NCI-H2227 (cell line): Measurements from ENCODE around the gene NTNG1.

Source experiments
- DNase-seq: peaks from one replicate; lab custom pipeline; 2025; ENCODE audit not compliant: unreplicated experiment; lab: John Stamatoyannopoulos, UW

The NTNG1 gene

DNA sequence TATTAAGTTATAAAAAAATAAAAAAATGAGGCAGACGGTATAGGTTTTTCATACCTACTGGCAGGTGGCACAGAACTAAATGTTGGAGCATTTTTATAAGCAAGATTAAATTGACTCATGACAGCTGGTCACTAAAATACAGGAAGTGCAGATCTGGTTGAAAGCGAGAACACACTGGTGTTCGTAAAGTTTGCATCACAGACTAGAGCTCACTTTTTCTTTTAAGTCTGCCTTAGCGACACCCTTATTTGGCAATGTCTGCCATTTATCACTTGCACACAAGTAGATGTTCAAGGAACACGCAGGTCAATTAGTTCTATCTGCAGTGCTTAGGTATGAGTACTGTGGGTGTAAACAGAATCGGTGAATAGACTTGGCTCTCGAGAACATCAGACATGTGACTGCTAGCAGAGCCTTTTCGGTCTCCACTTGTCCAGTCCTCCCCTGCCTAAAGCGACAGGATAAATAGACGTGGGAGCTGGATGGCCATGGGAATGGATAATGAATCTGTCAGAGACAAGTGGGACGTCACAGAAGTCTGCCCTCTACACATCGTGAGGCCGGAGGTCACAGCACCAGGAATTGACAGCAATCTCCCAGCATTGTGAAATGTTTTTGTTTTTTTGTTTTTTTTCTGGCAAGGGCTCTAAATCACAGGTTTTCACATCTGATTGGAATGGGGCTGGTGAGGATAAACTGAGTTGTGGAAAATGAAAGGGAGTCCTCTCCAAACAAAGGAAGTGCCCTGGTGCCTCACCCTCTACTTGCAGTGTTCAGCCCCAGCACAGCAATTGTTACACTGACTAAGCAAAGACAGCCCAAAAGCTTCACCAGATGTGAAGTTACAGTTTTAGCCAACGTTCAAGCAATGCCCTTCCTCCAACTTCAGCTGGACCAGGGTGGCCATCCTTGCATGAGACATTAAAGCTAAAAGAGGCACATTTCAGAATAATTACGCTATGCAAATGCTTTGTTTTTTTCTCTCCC is 248.9 kb downstream of the NTNG1 start:
- peak; percentile 23 for DNase-seq

- DNase-seq, result no peak
Measured at GRCh38 chr1:107394301-107394700, 253.5 kb downstream of the NTNG1 start.

DNA sequence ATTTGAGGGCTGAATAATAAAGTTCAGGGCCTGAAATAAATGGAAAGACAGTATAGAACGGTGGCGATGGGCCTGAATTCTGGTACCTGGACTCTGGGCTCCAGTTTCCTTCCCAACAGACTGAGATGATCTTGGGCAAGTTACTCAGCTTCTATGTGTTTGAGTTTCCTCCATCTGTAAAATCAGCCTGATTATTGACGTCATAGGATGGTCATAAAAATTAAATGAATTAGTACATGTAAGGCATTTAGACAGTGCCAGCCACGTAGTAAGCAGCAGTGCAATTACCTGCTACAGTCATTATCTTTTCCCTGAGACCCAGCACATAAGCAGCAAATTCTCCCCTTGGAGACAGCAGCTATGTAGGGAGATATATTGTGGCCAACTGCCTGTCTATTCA is 260.9 kb downstream of the NTNG1 start:
- DNase-seq, result no peak

DNA sequence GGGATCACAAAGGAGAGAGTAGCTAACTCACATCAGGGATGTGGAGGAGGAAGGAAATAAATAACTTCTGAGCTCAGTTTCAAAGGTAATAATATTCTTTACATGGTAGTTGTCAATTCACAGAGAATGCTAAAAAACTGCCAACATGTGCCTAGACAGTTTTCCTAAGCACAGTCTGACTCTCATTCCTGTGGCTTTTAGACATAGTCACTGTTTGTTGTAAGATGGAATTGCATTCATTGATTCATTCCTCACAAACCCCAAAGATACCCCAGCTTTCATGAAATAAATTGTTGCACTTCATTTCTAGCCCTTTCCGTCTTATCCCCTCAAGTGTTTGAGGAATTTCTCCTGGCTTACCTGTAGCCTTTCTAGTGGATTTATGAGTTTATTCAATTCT is 263.9 kb downstream of the NTNG1 start:
- DNase-seq, result no peak

DNA sequence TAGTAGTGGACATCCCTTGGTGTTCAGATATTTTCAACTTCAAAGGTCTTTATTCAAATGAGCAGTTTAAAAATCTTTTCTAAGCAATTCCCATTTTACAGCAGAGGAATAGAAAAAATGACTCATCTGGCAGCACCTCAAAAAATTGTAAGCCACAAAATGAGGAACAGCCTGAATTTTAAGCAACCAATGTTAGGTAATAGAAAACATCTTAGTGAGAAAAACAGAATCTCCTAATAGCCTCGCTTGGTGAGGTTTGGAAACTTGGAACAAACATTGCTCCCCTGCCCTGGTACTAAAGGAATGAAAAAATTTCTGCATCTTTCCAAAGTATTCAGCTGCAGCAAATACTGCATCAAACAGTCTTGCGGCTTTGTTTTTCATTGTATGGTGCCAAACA is 264.4 kb downstream of the NTNG1 start:
- DNase-seq, result no peak

DNA sequence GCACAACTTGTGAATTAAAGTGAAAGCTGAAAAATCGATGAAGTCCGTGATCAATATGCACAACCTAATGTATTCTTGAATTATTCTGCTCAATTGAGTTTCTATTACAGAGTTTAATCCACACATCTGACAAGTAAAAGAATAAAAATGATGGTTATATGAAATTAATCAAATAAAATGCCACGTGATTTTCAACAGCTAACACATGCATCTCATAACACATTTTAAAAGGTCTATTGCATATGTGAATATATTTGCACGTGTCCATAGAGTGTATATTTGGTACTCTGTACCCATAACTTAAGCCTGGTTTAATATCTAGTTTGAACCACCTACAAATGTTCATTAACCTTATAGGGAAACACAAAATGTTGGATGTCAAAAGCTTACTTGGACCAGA is 266.2 kb downstream of the NTNG1 start:
- DNase-seq, result no peak

- no peak for DNase-seq
Measured at GRCh38 chr1:107413546-107413945, 272.7 kb downstream of the NTNG1 start.

GRCh38 chr1:107413951-107414350 is 273.1 kb downstream of the NTNG1 start:
- no peak for DNase-seq

- DNase-seq, result no peak
Measured at GRCh38 chr1:107414550-107414949, 273.7 kb downstream of the NTNG1 start.

- no peak for DNase-seq
Measured at GRCh38 chr1:107415241-107415640, 274.4 kb downstream of the NTNG1 start.

DNA sequence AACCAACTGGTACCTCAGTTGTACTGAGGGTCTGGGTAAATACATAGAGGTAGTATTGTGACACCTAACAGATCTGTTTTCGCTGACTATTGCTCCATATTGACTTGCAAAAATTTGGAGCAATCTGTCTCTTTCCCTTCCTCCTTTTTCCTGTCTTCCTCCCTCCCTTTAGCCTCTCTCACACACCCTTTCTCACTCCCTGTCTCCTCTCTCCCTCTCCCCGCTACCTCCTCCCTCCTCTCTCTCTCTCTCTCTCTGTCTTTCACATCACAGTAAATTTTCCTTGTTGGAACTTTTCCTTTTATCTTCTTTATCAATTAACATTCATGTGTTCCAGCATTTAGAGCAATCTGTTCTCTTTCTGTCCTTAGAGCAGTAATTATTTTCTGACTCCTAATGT is 278.2 kb downstream of the NTNG1 start:
- no peak for DNase-seq

GRCh38 chr1:107422901-107423300 is 282.1 kb downstream of the NTNG1 start:
- no peak for DNase-seq

- peak; percentile 38 for DNase-seq
Measured at GRCh38 chr1:107430540-107431228, 289.8 kb downstream of the NTNG1 start.

- no peak for DNase-seq
Measured at GRCh38 chr1:107432108-107432507, 291.3 kb downstream of the NTNG1 start.

- DNase-seq, result no peak
Measured at GRCh38 chr1:107433068-107433467, 292.2 kb downstream of the NTNG1 start.

- DNase-seq, result no peak
Measured at GRCh38 chr1:107433635-107434360, 293.0 kb downstream of the NTNG1 start.

DNA sequence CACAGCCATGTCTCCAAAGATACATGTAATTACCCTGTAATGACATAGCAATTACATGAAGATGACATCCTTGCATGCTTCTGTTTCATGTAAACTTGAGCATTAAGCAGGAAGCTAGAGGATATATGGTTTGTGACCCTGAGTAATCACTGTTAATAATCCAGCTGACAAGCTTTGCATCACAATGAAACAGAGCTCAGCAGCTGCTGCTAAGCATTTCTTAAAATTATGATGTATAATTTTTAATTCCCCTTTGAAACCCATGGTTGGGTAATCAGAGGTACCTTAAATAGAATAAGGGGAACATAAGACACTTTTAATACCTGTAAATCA is 293.5 kb downstream of the NTNG1 start:
- no peak for DNase-seq

GRCh38 chr1:107436552-107437241 is 295.9 kb downstream of the NTNG1 start:
- DNase-seq, result peak; percentile 22

DNA sequence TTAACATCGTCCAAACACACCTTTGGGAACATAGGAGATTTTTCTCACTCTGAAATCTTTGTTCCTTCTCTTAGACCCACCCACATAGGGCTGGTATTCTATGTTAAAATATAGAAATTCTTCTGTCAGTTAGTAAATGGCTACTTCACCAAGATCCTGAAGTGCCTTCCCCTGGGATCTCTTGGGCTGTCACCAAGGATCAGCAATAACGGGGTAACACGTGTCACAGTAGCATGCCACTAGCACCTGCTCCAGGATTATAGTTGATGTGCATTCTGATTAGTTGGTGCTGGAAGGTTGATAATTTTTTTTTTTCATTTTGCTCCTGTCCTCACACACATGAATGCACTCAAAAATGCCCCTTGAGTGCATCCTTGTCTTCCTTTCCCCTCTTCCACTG is 298.7 kb downstream of the NTNG1 start:
- no peak for DNase-seq

DNA sequence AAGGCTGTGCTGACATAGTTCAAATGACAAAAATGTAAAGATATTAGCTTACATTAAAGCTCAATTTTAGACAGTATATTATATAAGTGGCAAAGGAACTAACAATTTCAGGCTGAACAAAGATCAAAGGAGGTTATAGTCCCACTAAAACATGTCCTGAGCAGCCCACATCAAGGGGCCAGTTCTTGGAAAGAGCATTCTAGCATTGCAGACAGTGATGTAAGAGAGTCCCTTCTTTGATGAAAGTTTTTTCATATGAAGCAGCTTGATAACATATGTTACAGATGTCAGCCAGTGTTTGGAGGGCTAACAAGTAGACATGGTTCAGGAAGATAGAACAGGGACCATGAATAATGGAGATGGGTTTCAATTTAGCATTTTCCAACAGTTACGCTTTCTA is 301.7 kb downstream of the NTNG1 start:
- DNase-seq, result no peak

DNA sequence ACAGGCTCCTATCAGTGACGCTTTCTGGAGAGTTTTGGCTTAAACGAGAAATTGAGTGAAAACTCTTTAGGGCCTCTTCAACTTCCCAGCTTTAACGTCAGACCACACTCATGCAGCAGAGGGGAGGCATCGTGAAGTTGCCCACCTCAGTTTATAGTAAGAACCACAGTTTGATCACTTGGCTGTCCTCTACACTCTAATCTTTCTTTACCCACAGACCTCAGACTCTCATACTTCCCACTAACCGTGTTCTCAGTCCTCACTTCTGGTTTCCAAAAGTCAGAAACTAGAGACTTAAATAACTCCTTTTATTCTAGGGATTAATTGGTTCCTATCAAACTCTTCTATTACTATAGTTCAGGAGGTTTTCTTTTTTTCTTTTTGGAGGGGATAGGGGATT is 302.2 kb downstream of the NTNG1 start:
- no peak for DNase-seq
